Measurements from ENCODE around the gene MUC2.

Gene MUC2

DNA sequence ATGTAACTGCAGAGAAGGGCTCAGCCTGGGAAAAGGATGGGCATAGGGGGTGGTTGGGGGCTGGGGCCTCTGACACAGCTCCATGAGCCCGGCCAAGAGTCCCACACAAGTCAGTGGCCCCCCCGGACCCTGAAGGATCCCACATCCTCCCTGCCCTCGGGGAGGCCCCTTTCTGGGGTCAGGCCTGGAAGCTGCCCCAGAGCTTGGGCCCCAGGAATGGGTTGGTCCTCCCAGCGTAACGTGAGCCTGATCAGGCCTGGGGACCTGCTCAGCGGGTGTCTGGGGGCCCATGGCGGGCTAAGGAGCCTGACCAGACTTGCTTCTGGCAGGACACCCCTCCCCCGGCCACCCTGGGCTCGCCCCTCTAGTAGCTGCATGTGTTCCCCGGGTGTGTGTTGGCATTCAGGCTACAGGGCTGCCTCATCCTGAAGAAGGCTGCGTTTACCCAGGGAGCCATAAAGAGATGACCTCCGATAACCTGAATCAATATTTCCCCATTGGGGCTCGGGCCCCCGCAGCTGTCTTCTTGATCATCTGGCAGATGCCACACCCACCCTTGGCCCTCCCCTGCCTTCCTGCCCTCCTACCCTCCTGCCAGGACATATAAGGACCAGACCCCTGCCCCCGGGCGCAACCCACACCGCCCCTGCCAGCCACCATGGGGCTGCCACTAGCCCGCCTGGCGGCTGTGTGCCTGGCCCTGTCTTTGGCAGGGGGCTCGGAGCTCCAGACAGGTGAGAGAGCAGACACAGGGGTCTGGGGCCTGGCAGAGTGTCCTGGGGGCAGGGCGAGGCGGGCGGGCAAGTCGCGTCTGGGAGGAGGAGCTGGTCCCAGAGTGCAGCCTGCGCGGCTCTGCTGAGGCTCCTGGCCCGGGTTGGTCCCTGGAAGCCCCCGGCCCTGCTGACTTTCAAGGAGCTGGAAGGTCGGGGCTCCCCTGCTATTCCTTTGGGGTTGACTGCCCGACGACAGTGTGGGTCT lies at the start of gene MUC2:
Gene MUC2 (plus strand): TSS at position 631 of the 978 bp plus-strand sequence.
- H3K4me3 ChIP-seq (ENCODE audit: low read depth, low read length) = no peak within 1 kb of the TSS
- no peak for DNase-seq (ENCODE audit: low read depth)
- TF ChIP-seq, protein P1, sequence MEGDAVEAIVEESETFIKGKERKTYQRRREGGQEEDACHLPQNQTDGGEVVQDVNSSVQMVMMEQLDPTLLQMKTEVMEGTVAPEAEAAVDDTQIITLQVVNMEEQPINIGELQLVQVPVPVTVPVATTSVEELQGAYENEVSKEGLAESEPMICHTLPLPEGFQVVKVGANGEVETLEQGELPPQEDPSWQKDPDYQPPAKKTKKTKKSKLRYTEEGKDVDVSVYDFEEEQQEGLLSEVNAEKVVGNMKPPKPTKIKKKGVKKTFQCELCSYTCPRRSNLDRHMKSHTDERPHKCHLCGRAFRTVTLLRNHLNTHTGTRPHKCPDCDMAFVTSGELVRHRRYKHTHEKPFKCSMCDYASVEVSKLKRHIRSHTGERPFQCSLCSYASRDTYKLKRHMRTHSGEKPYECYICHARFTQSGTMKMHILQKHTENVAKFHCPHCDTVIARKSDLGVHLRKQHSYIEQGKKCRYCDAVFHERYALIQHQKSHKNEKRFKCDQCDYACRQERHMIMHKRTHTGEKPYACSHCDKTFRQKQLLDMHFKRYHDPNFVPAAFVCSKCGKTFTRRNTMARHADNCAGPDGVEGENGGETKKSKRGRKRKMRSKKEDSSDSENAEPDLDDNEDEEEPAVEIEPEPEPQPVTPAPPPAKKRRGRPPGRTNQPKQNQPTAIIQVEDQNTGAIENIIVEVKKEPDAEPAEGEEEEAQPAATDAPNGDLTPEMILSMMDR (conservative IDR thresholded peaks at IDR 0.05; ENCODE audit: low read depth, low read length) = no peak

DNA sequence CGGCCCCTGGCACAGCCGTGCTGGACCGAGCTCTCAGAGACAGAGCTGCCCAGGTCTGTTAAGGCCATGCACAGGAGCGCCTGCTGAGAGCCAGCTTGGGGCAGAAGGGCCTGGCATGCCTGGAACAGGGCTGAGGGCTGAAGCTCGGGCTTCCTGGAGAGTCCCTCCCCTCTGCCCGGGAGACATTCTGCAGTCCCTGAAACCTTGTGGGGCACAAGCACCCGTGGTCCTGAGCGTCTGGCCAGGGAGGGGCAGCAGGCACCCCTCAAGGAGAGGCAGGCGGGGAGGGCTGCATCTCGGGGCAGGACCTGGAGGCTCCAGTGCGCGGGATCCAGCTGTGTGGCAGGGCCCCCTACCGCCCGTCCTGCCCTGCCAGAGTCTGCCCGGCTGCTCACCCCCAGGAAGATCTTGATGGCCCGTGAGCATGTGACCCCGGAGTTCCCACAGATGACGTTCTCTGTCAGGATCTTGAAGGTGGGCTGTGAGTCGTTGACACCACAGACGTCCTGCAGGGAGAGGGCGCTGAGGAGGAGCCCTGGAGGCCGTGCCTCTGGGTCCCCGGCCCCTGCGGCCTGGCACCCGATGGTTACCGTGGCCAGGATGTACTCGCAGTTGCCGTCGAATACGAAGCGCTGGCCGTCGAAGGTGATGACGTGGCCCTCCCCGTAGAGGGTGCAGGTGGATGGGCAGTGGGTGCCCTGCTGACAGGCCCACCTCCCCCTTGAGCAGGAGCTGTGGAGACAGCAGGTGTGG lies 49.1 kb upstream of the MUC2 start:
- DNase-seq (ENCODE audit: low read depth) = no peak
- no peak overlapping the region for H3K4me3 ChIP-seq (ENCODE audit: low read depth, low read length)
- TF ChIP-seq, protein P1 (conservative IDR thresholded peaks at IDR 0.05; ENCODE audit: low read depth, low read length) = no peak

DNA sequence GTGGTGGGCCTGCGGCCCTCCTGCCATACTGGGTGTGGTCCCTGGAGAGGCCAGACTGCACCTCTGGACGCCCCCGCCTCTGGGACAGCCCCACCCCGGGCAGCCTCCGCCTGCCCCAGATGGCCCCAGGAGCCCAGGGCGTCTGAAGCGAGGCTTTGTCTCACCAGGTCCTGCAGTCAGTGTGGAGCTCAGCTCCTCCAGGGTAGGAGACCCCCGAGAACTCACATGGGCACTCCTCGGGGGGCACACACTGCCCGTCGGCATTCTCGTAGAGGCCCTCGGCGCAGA lies 48.6 kb upstream of the MUC2 start:
- no peak overlapping the region for H3K4me3 ChIP-seq (ENCODE audit: low read depth, low read length)
- no peak for DNase-seq (ENCODE audit: low read depth)
- TF ChIP-seq, protein P1 (conservative IDR thresholded peaks at IDR 0.05; ENCODE audit: low read depth, low read length) = no peak

DNA sequence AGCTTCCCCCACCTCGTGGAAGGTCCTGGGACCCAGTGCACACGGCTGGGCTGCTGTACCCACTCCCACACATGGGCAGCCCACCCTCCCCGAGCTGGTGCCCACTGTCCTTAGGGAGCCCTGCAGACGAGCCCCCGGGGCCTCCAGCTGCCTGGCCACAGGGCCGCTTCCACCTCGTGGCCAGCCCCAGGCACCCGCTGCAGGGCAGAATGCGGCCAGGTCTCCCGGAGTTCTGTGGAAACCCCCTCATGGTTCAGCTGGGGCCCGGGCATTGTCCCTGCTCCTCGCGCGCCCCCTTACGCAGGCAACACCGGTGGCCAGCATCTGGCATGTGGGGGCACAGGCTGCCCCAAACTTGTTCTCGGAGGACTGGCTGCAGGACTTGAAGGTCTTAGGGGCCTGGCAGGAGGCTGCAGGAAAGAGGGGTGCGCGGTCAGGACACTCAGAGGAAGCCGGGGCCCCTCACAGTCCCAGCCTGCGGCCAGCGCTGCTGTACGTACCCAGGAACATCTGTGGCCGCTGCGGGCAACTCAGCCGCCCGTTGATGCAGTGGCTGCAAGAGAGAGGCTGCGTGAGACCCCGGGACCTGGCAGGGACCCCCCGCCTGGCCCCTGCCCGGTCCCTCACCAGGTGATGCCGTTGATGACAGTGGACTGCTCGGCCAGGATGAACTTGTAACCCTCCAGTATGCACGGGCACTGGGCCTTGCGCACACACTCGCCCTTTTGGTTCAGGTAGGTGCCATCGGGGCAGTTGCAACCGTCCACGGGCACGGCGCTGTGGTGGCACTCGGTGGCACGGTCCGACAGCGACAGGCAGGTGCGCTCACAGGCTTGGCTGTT lies 47.8 kb upstream of the MUC2 start:
- DNase-seq (ENCODE audit: low read depth) = no peak
- no peak overlapping the region for H3K4me3 ChIP-seq (ENCODE audit: low read depth, low read length)
- TF ChIP-seq, protein P1 (conservative IDR thresholded peaks at IDR 0.05; ENCODE audit: low read depth, low read length) = no peak

DNA sequence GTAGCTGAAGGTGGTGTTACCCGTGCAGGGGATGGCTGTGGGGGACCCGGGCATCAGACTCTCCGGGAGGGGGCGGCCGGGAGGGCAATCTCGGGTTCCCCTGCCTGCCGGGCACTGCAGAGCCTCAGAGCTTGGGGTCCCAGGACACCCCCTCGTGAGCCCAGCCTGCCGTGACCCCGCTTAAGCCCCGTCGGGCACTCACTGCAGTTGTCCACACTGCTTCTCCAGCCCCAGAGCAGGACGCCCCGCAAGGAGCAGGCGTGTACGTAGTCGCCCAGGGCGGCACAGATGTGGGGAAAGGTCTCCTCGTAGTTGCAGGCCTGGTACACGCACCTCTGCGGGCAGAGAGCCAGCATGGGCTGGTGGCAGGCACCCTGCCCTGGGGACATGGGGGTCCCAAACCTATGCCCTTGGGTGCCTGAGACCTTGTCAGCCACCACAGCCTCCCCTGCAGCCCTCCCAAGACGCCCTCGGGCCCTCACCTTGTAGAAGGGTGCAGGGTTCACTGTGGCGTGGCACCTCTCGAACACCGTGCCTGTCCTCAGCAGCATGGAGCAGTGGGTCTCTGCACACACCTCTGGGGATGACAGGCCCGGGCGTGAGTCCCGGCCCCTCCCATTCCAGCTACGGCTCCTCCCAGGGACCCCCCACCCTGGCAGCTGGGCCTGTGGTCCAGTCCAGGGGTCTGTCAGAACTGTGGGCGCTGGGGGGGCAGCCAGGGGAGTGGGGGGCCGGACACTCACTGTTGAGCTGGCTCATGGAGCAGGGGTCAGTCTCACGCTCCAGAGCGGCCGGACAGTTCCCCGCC lies 47.0 kb upstream of the MUC2 start:
- DNase-seq (ENCODE audit: low read depth) = no peak
- TF ChIP-seq, protein P1 (conservative IDR thresholded peaks at IDR 0.05; ENCODE audit: low read depth, low read length) = no peak
- H3K4me3 ChIP-seq (ENCODE audit: low read depth, low read length) = no peak overlapping the region

DNA sequence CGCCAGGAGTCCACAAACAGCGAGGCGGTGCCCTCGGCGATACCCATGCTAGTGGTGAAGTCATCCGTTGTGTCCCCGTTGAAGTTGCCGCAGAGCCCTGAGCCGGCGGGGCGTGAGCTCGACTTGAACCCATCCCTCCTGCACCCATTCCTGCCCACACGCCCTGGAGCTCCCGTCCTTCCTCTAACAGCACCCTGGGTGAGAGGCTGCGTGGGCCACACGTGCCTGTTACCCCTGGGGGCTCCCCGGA lies 46.5 kb upstream of the MUC2 start:
- TF ChIP-seq, protein P1 (conservative IDR thresholded peaks at IDR 0.05; ENCODE audit: low read depth, low read length) = no peak
- H3K4me3 ChIP-seq (ENCODE audit: low read depth, low read length) = no peak overlapping the region
- no peak for DNase-seq (ENCODE audit: low read depth)
